Liver (tissue), 9 donors: Measurements from ENCODE around the gene CRELD2. TPM values are rescaled to one million over a fixed set of nuclear protein-coding genes. Genes with fewer than 3 reads are reported as not detected.

Experiments
- DNase-seq: peaks from one replicate; pipeline ENCODE4 v3.0.0-alpha.2; 2017; ENCODE audit warnings: low spot score
- H3K27ac ChIP-seq, 2 donors: one replicate each; pipeline ENCODE4 v1.7.0; 2013; ENCODE audit warnings: inconsistent platforms in 2 of 2, low read length in 2 of 2, control low read depth in 1 of 2, low read depth in 1 of 2, mild to moderate bottlenecking in 1 of 2
- H3K27me3 ChIP-seq, 4 donors: one replicate each; pipeline versions ENCODE4 v1.6.1 to v1.7.0; 2013; ENCODE audit warnings: low read length in 3 of 4, inconsistent platforms in 1 of 4, mild to moderate bottlenecking in 1 of 4, moderate library complexity in 1 of 4; ENCODE audit not compliant: control insufficient read depth in 4 of 4, insufficient read depth in 4 of 4
- H3K36me3 ChIP-seq, 4 donors: one replicate each; pipeline versions ENCODE4 v1.6.1 to v1.7.0; 2013; ENCODE audit warnings: low read length in 3 of 4, mild to moderate bottlenecking in 3 of 4, low read depth in 1 of 4, moderate library complexity in 1 of 4; ENCODE audit not compliant: control insufficient read depth in 4 of 4, insufficient read depth in 3 of 4
- H3K4me1 ChIP-seq, 4 donors: one replicate each; pipeline versions ENCODE4 v1.6.1 to v1.7.0; 2013; ENCODE audit warnings: low read length in 3 of 4, mild to moderate bottlenecking in 3 of 4, moderate library complexity in 1 of 4; ENCODE audit not compliant: control insufficient read depth in 4 of 4, insufficient read depth in 4 of 4
- H3K4me3 ChIP-seq, 3 donors: one replicate each; pipeline versions ENCODE4 v1.6.1 to v1.7.0; 2013; ENCODE audit warnings: low read length in 3 of 3, control low read depth in 1 of 3, low read depth in 1 of 3, mild to moderate bottlenecking in 1 of 3
- H3K9ac ChIP-seq, 2 donors: one replicate each; pipeline ENCODE4 v1.7.0; 2013; ENCODE audit warnings: low read length in 2 of 2, mild to moderate bottlenecking in 2 of 2, moderate library complexity in 2 of 2, control low read depth in 1 of 2, low read depth in 1 of 2
- H3K9me3 ChIP-seq, 4 donors: one replicate each; pipeline versions ENCODE4 v1.6.1 to v1.7.0; 2013; ENCODE audit warnings: low read length in 3 of 4; ENCODE audit not compliant: control insufficient read depth in 4 of 4
- CTCF ChIP-seq: fragments of 150-350 bp; IDR thresholded peaks from 2 replicates; pipeline ENCODE4 v1.5.1; 2017; ENCODE audit warnings: improper control_type of control experiment, low read depth, low read length; ENCODE audit not compliant: missing input control
- EGR1 ChIP-seq, 2 donors: IDR thresholded peaks; 2 replicates each; pipeline ENCODE4 v1.6.1; 2016 to 2018; ENCODE audit warnings: antibody characterized with exemption in 2 of 2, low read depth in 2 of 2
- FOXA1 ChIP-seq: IDR thresholded peaks from 2 replicates; pipeline ENCODE4 v1.6.1; 2016; ENCODE audit warnings: antibody characterized with exemption
- FOXA2 ChIP-seq: IDR thresholded peaks from 2 replicates; pipeline ENCODE4 v1.6.1; 2016; ENCODE audit warnings: antibody characterized with exemption
- GABPA ChIP-seq, 2 donors: IDR thresholded peaks in 1 of 2; conservative IDR thresholded peaks in 1 of 2; 2 replicates each; pipeline ENCODE4 v1.6.1; 2016; ENCODE audit warnings: antibody characterized with exemption in 2 of 2, mild to moderate bottlenecking in 1 of 2, moderate library complexity in 1 of 2
- HNF4A ChIP-seq, 2 donors: conservative IDR thresholded peaks; 2 replicates each; pipeline ENCODE4 v1.6.1; 2016; ENCODE audit warnings: antibody characterized with exemption in 2 of 2, mild to moderate bottlenecking in 2 of 2
- HNF4G ChIP-seq: IDR thresholded peaks from 2 replicates; pipeline ENCODE4 v1.6.1; 2016; ENCODE audit warnings: antibody characterized with exemption
- JUND ChIP-seq, 2 donors: IDR thresholded peaks; 2 replicates each; pipeline ENCODE4 v1.6.1; 2016; ENCODE audit warnings: antibody characterized with exemption in 2 of 2
- NR2F2 ChIP-seq: IDR thresholded peaks from 2 replicates; pipeline ENCODE4 v1.6.1; 2016; ENCODE audit warnings: antibody characterized with exemption
- RAD21 ChIP-seq, 2 donors: IDR thresholded peaks; 2 replicates each; pipeline ENCODE4 v1.6.1; 2016; ENCODE audit warnings: antibody characterized with exemption in 2 of 2, mild to moderate bottlenecking in 2 of 2
- RXRA ChIP-seq, 2 donors: IDR thresholded peaks; 2 replicates each; pipeline ENCODE4 v1.6.1; 2017 to 2018; ENCODE audit warnings: antibody characterized with exemption in 2 of 2, mild to moderate bottlenecking in 1 of 2
- SP1 ChIP-seq: IDR thresholded peaks from 2 replicates; pipeline ENCODE4 v1.6.1; 2018; ENCODE audit warnings: antibody characterized with exemption, mild to moderate bottlenecking
- TAF1 ChIP-seq: conservative IDR thresholded peaks from 2 replicates; pipeline ENCODE4 v1.6.1; 2016; ENCODE audit warnings: antibody characterized with exemption, mild to moderate bottlenecking
- YY1 ChIP-seq: IDR thresholded peaks from 2 replicates; pipeline ENCODE4 v1.6.1; 2016; ENCODE audit warnings: antibody characterized with exemption, mild to moderate bottlenecking
- ZBTB33 ChIP-seq: IDR thresholded peaks from 2 replicates; pipeline ENCODE4 v1.6.1; 2016; ENCODE audit warnings: antibody characterized with exemption
- WGBS: extraction: QIAGEN DNeasy Blood & Tissue Kit; methylation state at CpG from one replicate; pipeline ENCODE4 v1.1.7; 2013; 5-methylcytosine and 5-hydroxymethylcytosine counted together
- polyA plus RNA-seq, 2 donors: library from polyadenylated mRNA; stranded (reverse) in 1 of 2; unstranded in 1 of 2; fragments of 200-250 nt in 1 of 2; fragments of >200 nt in 1 of 2; fragmentation: Nextera tagmentation in 1 of 2; extraction: Ambion mirVana in 1 of 2; gene quantifications; one replicate each; pipeline versions ENCODE4 v1.2.1 to v1.2.3, GENCODE V29; 2013 to 2015
- total RNA-seq, 2 donors: library from RNA; depleted of rRNA; stranded (reverse); fragments of >200 nt; gene quantifications; one replicate each; pipeline ENCODE4 v1.2.3, GENCODE V29; 2014
- TF ChIP-seq, protein P1 (sequence below): IDR thresholded peaks from 2 replicates; pipeline ENCODE4 v1.6.1; 2016; ENCODE audit warnings: antibody characterized with exemption
- TF ChIP-seq, protein P2 (sequence below): IDR thresholded peaks from 2 replicates; pipeline ENCODE4 v1.6.1; 2016; ENCODE audit warnings: antibody characterized with exemption, mild to moderate bottlenecking
- TF ChIP-seq, protein P3 (sequence below): IDR thresholded peaks from 2 replicates; pipeline ENCODE4 v1.6.1; 2016; ENCODE audit warnings: antibody characterized with exemption
- donor health status: healthy.
- donor health status: healthy.
- donor health status: healthy.
- donor health status: healthy.
- donor health status: healthy.

Gene CRELD2
- total and polyA plus RNA-seq, 4 donors: 17.2 to 98.1 (median 57.1) TPM

- Histone ChIP-seq H3K4me1 (peaks cover 24 to 58% (median 43%) of the 10 kb centered on the region in 4 donors), H3K27me3 (no peaks in the 10 kb centered on the region), H3K36me3 (no peaks in the 10 kb centered on the region), H3K9ac (no peak overlapping the region), H3K9me3 (no peaks in the 10 kb centered on the region), H3K27ac (peak overlapping the region; percentile 95 to 99), H3K4me3 (peak overlapping the region in 1 of 3 donors; percentile 77)
- WGBS: 6% methylated on average over 32 of the region's 32 CpGs
- peak; percentile 71 for DNase-seq
- TF ChIP-seq JUND (IDR thresholded peaks at IDR 0.05) (peak; percentile 99), HNF4G (no peak), SP1 (peak; percentile 73), RAD21 (IDR thresholded peaks at IDR 0.05) (peak in 1 of 2 donors; percentile 24), FOXA1 (peak; percentile 75), FOXA2 (peak; percentile 48), NR2F2 (no peak), EGR1 (IDR thresholded peaks at IDR 0.05; ENCODE audit: low read depth in 2 of 2) (peak in 1 of 2 donors; percentile 78), HNF4A (conservative IDR thresholded peaks at IDR 0.05) (peak; percentile 58 to 84), RXRA (IDR thresholded peaks at IDR 0.05) (peak; percentile 80 to 92), GABPA (IDR thresholded peaks at IDR 0.05 in 1 of 2, conservative IDR thresholded peaks at IDR 0.05 in 1 of 2) (no peak), TAF1 (peak; percentile 59), YY1 (peak; percentile 76), CTCF (no peak), ZBTB33 (peak; percentile 95)
- TF ChIP-seq, protein P1, sequence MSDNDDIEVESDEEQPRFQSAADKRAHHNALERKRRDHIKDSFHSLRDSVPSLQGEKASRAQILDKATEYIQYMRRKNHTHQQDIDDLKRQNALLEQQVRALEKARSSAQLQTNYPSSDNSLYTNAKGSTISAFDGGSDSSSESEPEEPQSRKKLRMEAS: peak; percentile 96
- TF ChIP-seq, protein P2, sequence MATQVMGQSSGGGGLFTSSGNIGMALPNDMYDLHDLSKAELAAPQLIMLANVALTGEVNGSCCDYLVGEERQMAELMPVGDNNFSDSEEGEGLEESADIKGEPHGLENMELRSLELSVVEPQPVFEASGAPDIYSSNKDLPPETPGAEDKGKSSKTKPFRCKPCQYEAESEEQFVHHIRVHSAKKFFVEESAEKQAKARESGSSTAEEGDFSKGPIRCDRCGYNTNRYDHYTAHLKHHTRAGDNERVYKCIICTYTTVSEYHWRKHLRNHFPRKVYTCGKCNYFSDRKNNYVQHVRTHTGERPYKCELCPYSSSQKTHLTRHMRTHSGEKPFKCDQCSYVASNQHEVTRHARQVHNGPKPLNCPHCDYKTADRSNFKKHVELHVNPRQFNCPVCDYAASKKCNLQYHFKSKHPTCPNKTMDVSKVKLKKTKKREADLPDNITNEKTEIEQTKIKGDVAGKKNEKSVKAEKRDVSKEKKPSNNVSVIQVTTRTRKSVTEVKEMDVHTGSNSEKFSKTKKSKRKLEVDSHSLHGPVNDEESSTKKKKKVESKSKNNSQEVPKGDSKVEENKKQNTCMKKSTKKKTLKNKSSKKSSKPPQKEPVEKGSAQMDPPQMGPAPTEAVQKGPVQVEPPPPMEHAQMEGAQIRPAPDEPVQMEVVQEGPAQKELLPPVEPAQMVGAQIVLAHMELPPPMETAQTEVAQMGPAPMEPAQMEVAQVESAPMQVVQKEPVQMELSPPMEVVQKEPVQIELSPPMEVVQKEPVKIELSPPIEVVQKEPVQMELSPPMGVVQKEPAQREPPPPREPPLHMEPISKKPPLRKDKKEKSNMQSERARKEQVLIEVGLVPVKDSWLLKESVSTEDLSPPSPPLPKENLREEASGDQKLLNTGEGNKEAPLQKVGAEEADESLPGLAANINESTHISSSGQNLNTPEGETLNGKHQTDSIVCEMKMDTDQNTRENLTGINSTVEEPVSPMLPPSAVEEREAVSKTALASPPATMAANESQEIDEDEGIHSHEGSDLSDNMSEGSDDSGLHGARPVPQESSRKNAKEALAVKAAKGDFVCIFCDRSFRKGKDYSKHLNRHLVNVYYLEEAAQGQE: peak; percentile 86
- TF ChIP-seq, protein P3, sequence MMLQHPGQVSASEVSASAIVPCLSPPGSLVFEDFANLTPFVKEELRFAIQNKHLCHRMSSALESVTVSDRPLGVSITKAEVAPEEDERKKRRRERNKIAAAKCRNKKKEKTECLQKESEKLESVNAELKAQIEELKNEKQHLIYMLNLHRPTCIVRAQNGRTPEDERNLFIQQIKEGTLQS: peak; percentile 98
Measured at GRCh38 chr22:49970528-49971231, 52.2 kb downstream of the CRELD2 start.
